NOMO-1 treated with DMSO at 0.1 percent for 48 hours (cell line): Measurements from ENCODE around the gene ASIC4.
A peak's percentile ranks its signal among the peaks of the same experiment; 100 is the strongest.

ENCODE experiments used
- DNase-seq: peaks from one replicate; lab custom pipeline; 2025; ENCODE audit not compliant: unreplicated experiment; lab: John Stamatoyannopoulos, UW

The ASIC4 gene

GRCh38 chr2:219497495-219498279 lies 16.6 kb upstream of the ASIC4 start:
- DNase-seq, result peak; percentile 34

- DNase-seq, result peak; percentile 97
These were observed 15.8 kb upstream of the ASIC4 start, which contains the start of gene GMPPA for GRCh38 chr2:219498280-219499057. TSS of gene GMPPA (plus strand) at chr2:219498891. CDS start at chr2:219499976, 1,085 bp downstream.

- DNase-seq, result no peak
These were observed 15.3 kb upstream of the ASIC4 start for GRCh38 chr2:219499058-219499307.

GRCh38 chr2:219499555-219499954 lies 14.7 kb upstream of the ASIC4 start:
- DNase-seq, result no peak

- DNase-seq, result no peak
These were observed 14.1 kb upstream of the ASIC4 start for GRCh38 chr2:219500135-219500534.

GRCh38 chr2:219501849-219502248 lies 12.4 kb upstream of the ASIC4 start:
- no peak for DNase-seq

- DNase-seq, result no peak
These were observed 11.7 kb upstream of the ASIC4 start for GRCh38 chr2:219502618-219503017.

GRCh38 chr2:219505585-219505984 lies 8.7 kb upstream of the ASIC4 start:
- DNase-seq, result no peak

GRCh38 chr2:219506153-219506801 lies 8.0 kb upstream of the ASIC4 start:
- no peak for DNase-seq

- DNase-seq, result no peak
These were observed 7.3 kb upstream of the ASIC4 start for GRCh38 chr2:219506802-219507526.

GRCh38 chr2:219507581-219508443 lies 6.5 kb upstream of the ASIC4 start:
- no peak for DNase-seq

- no peak for DNase-seq
These were observed 5.9 kb upstream of the ASIC4 start for GRCh38 chr2:219508444-219508734.

GRCh38 chr2:219508971-219509779 lies 5.1 kb upstream of the ASIC4 start:
- no peak for DNase-seq

GRCh38 chr2:219509780-219510511 lies 4.3 kb upstream of the ASIC4 start:
- peak; percentile 29 for DNase-seq

- DNase-seq, result no peak
These were observed 3.7 kb upstream of the ASIC4 start for GRCh38 chr2:219510512-219511135.

GRCh38 chr2:219511547-219512325 lies 2.5 kb upstream of the ASIC4 start:
- no peak for DNase-seq

GRCh38 chr2:219512524-219513216 lies 1.6 kb upstream of the ASIC4 start:
- no peak for DNase-seq
